WTC11 (cell line): ENCODE measurements around the gene SELENOP.

Experiments
- AR ChIP-seq: fragments of 250-450 bp; sonication (Bioruptor Pico); IDR thresholded peaks from 2 replicates; pipeline ENCODE4 v1.9.0; 2021; ENCODE audit warnings: mild to moderate bottlenecking
- ATF6 ChIP-seq: sonication (generic); formaldehyde crosslinking; IDR thresholded peaks from 2 replicates; pipeline ENCODE4 v1.8.1; 2023; ENCODE audit warnings: mild to moderate bottlenecking, missing genetic modification reagents
- CBFB ChIP-seq: sonication (generic); formaldehyde crosslinking; IDR thresholded peaks from 2 replicates; pipeline ENCODE4 v1.8.1; 2022; ENCODE audit warnings: mild to moderate bottlenecking, low read depth, missing genetic modification reagents
- FOXP1 ChIP-seq: sonication (generic); formaldehyde crosslinking; IDR thresholded peaks from 2 replicates; pipeline ENCODE4 v1.8.0; 2022; ENCODE audit warnings: missing genetic modification reagents, mild to moderate bottlenecking, moderate library complexity, borderline replicate concordance
- NR1H2 ChIP-seq: sonication (generic); formaldehyde crosslinking; IDR thresholded peaks from 2 replicates; pipeline ENCODE4 v1.9.0; 2021; ENCODE audit warnings: mild to moderate bottlenecking, moderate library complexity, missing genetic modification reagents
- NR3C1 ChIP-seq: sonication (generic); formaldehyde crosslinking; conservative IDR thresholded peaks from 2 replicates; pipeline ENCODE4 v1.8.1; 2023; ENCODE audit warnings: low read depth, mild to moderate bottlenecking, missing genetic modification reagents
- PRRX2 ChIP-seq: fragments of 250-450 bp; sonication (Bioruptor Pico); IDR thresholded peaks from 2 replicates; pipeline ENCODE4 v1.8.0; 2021; ENCODE audit warnings: mild to moderate bottlenecking
- TEAD4 ChIP-seq: sonication (generic); formaldehyde crosslinking; IDR thresholded peaks from 2 replicates; pipeline ENCODE4 v1.8.0; 2022; ENCODE audit warnings: mild to moderate bottlenecking, missing genetic modification reagents
- TF ChIP-seq, protein P1 (sequence below): fragments of 200-600 bp; IDR thresholded peaks from 2 replicates; pipeline ENCODE4 v1.8.0; 2022; ENCODE audit warnings: antibody characterized with exemption
- TF ChIP-seq, protein P2 (sequence below): sonication (generic); formaldehyde crosslinking; conservative IDR thresholded peaks from 2 replicates; pipeline ENCODE4 v1.8.1; 2023; ENCODE audit warnings: mild to moderate bottlenecking, low read depth, missing genetic modification reagents, moderate library complexity

- TF ChIP-seq, protein P1, sequence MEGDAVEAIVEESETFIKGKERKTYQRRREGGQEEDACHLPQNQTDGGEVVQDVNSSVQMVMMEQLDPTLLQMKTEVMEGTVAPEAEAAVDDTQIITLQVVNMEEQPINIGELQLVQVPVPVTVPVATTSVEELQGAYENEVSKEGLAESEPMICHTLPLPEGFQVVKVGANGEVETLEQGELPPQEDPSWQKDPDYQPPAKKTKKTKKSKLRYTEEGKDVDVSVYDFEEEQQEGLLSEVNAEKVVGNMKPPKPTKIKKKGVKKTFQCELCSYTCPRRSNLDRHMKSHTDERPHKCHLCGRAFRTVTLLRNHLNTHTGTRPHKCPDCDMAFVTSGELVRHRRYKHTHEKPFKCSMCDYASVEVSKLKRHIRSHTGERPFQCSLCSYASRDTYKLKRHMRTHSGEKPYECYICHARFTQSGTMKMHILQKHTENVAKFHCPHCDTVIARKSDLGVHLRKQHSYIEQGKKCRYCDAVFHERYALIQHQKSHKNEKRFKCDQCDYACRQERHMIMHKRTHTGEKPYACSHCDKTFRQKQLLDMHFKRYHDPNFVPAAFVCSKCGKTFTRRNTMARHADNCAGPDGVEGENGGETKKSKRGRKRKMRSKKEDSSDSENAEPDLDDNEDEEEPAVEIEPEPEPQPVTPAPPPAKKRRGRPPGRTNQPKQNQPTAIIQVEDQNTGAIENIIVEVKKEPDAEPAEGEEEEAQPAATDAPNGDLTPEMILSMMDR: no peak
- TF ChIP-seq, protein P2, sequence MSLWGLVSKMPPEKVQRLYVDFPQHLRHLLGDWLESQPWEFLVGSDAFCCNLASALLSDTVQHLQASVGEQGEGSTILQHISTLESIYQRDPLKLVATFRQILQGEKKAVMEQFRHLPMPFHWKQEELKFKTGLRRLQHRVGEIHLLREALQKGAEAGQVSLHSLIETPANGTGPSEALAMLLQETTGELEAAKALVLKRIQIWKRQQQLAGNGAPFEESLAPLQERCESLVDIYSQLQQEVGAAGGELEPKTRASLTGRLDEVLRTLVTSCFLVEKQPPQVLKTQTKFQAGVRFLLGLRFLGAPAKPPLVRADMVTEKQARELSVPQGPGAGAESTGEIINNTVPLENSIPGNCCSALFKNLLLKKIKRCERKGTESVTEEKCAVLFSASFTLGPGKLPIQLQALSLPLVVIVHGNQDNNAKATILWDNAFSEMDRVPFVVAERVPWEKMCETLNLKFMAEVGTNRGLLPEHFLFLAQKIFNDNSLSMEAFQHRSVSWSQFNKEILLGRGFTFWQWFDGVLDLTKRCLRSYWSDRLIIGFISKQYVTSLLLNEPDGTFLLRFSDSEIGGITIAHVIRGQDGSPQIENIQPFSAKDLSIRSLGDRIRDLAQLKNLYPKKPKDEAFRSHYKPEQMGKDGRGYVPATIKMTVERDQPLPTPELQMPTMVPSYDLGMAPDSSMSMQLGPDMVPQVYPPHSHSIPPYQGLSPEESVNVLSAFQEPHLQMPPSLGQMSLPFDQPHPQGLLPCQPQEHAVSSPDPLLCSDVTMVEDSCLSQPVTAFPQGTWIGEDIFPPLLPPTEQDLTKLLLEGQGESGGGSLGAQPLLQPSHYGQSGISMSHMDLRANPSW (CRISPR knock-in tag): no peak
- TF ChIP-seq ATF6 (no peak), NR3C1 (CRISPR knock-in tag) (no peak), PRRX2 (CRISPR knock-in tag) (no peak), AR (CRISPR knock-in tag) (no peak), TEAD4 (CRISPR knock-in tag) (no peak), NR1H2 (no peak), FOXP1 (no peak), CBFB (no peak)
Observed at GRCh38 chr5:42800748-42801330, 10.9 kb downstream of the SELENOP start.
